Fibroblast of the aortic adventitia (primary cell): ENCODE data around the gene GPR143. TPM values are rescaled to one million over a fixed set of nuclear protein-coding genes. Genes with fewer than 3 reads are reported as not detected.
"Not testable (repeated sequence)": the region's sequence is repeated elsewhere in the genome, so short reads cannot be mapped to it uniquely, and the experiment has no call there.

ENCODE experiments used
- DNase-seq: peaks from one replicate; pipeline ENCODE4 v3.0.0-alpha.2; 2010; ENCODE audit warnings: low read depth
- H3K4me3 ChIP-seq: 2 replicates; pipeline ENCODE4 v1.5.1; 2011; ENCODE audit warnings: low read depth, mild to moderate bottlenecking, control low read depth, low read length, moderate library complexity
- CTCF ChIP-seq: IDR thresholded peaks from 2 replicates; pipeline ENCODE4 v1.5.1; 2011; ENCODE audit warnings: mild to moderate bottlenecking, low read length, control low read depth, inconsistent platforms; ENCODE audit not compliant: insufficient read depth
- total RNA-seq: library from RNA; depleted of rRNA; stranded (reverse); fragments of >200 nt; gene quantifications from 2 replicates; pipeline ENCODE4 v1.2.3, GENCODE V29; 2012; ENCODE audit warnings: low replicate concordance

Gene GPR143
- 0.33 TPM in 1 of 2 replicates, not detected in the other for total RNA-seq

GRCh38 chrX:9765737-9766097, at the start of gene GPR143:
GPR143 (minus strand) TSS chrX:9765847; CDS start chrX:9765817, 30 bp downstream.
- DNase-seq = no peak
- TF ChIP-seq CTCF = no peak
- H3K4me3 ChIP-seq = no peak within 1 kb of the TSS

DNA sequence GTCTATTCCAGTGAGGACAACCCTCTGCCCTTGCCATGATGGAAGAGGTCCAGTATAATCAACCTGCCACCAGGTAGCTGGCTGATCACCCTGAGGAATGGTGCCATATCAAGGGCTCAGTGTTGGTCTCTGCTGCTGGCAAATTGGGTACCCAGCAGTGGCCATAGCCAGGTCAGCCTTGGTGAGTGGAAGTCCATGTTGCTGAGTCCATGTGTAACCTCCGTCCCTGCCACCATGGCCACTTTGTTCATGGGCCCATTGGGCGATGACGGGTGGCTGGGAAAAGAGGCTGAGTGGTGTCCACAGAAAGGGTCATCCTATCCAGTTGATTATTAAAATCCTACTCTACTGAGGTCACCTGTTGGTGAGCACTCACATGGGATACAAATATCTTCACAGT, 45.4 kb upstream of the GPR143 start:
- H3K4me3 ChIP-seq, DNase-seq: not testable (repeated sequence)

- not testable (repeated sequence) for DNase-seq, H3K4me3 ChIP-seq
Measured at GRCh38 chrX:9809876-9810275, 44.2 kb upstream of the GPR143 start.

GRCh38 chrX:9807355-9808182, 41.9 kb upstream of the GPR143 start:
- no peak for TF ChIP-seq CTCF
- DNase-seq = no peak
- no peak overlapping the region for H3K4me3 ChIP-seq

DNA sequence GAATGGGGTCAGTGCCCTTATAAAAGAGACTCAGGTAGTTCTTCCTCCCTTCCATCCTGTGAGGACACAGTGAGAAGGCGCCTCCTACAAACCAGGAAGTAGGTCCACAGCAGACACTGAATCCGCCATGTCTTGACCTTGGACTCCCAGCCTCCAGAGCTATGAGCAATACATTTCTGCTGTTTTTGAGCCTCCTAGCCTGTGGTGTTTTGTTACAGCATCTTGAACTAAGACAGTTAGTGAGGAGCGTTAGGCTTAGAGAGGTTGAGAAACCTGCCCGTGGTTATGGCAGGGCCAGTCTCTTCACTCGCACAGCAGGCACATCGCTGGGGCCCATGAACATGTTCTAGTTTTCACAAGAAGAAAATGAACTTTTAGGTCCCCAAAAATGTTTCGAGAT, 40.3 kb upstream of the GPR143 start:
- no peak for TF ChIP-seq CTCF
- no peak overlapping the region for H3K4me3 ChIP-seq
- no peak for DNase-seq

GRCh38 chrX:9804444-9804843, 38.8 kb upstream of the GPR143 start:
- no peak for DNase-seq
- TF ChIP-seq CTCF = no peak
- H3K4me3 ChIP-seq = no peak overlapping the region

- no peak for TF ChIP-seq CTCF
- H3K4me3 ChIP-seq = no peak overlapping the region
- DNase-seq = no peak
Measured at GRCh38 chrX:9802737-9803136, 37.1 kb upstream of the GPR143 start.
